ENCODE results near the gene MEIS2. TPM values are rescaled to one million over a fixed set of nuclear protein-coding genes. Genes with fewer than 3 reads are reported as not detected.

Gene MEIS2
- total RNA-seq, 1 donor from 2014 or later, result 13.0 TPM

DNA sequence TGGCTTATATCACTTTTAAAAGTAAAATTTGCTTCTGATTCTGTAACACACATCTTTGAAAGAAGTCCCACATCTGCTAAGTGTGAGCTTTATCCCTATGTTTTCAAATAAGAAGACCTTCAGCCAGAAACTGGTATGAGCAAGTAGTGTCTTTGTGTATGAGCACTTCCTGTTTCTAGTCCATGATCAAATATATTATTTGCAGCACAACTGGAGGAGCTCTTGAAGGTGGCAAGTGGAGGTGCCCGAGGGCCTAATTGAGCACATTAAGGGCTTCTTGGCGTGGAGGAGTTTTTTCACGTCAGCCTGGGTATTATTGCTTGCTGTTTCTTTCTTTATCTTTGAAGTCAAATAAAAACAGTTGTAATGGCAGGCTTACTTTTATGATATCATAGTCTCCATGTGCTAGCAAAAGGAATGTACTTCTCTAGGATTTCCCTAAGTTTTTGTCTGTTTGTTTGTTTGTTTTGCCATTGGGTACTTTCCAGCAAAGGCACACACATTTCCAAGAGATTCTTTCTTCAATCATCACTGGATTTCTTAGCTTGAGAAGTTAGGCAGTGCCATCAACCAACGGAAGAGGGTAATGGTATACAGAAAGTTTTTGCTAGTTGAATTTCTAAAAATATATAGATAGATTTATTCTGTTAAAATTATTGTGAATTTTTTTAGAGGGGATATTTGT lies 68.1 kb downstream of the MEIS2 start:
- H3K9me3 Mint-ChIP-seq (ENCODE audit: unreplicated experiment), result no peaks in the 10 kb centered on the region
- TF ChIP-seq, protein P1, sequence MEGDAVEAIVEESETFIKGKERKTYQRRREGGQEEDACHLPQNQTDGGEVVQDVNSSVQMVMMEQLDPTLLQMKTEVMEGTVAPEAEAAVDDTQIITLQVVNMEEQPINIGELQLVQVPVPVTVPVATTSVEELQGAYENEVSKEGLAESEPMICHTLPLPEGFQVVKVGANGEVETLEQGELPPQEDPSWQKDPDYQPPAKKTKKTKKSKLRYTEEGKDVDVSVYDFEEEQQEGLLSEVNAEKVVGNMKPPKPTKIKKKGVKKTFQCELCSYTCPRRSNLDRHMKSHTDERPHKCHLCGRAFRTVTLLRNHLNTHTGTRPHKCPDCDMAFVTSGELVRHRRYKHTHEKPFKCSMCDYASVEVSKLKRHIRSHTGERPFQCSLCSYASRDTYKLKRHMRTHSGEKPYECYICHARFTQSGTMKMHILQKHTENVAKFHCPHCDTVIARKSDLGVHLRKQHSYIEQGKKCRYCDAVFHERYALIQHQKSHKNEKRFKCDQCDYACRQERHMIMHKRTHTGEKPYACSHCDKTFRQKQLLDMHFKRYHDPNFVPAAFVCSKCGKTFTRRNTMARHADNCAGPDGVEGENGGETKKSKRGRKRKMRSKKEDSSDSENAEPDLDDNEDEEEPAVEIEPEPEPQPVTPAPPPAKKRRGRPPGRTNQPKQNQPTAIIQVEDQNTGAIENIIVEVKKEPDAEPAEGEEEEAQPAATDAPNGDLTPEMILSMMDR (IDR thresholded peaks at IDR 0.05; ENCODE audit: unreplicated experiment), result no peak
- H3K4me3 Mint-ChIP-seq (ENCODE audit: unreplicated experiment), result no peak overlapping the region
- peaks cover 6% of the 10 kb centered on the region for H3K27me3 Mint-ChIP-seq (ENCODE audit: unreplicated experiment)
- DNase-seq (ENCODE audit: low spot score), result no peak
- no peaks in the 10 kb centered on the region for H3K36me3 Mint-ChIP-seq (ENCODE audit: low read depth, unreplicated experiment)
- H3K27ac Mint-ChIP-seq (ENCODE audit: unreplicated experiment), result no peak overlapping the region
- no peaks in the 10 kb centered on the region for H3K4me1 Mint-ChIP-seq (ENCODE audit: unreplicated experiment)

DNA sequence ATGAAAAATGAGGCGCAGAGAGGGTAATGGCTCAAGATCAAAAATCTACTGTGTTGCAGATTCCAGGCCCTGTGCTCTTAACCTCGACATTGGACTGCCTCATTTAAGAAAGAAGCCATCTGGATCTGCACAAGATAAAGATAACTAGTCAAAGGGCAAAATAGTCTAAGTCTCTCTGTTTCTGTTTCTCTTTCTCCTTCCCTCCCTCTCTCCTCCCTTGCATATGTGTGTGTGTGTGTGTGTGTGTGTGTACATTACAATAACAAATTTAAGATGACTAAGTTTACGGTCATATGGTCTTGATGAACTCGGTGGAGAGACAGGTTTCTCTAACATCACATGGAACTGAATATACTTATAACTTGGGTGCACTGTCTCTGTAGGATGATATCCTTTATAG lies 69.2 kb downstream of the MEIS2 start:
- H3K27me3 Mint-ChIP-seq (ENCODE audit: unreplicated experiment), result peaks cover 6% of the 10 kb centered on the region
- no peak overlapping the region for H3K4me3 Mint-ChIP-seq (ENCODE audit: unreplicated experiment)
- H3K27ac Mint-ChIP-seq (ENCODE audit: unreplicated experiment), result no peak overlapping the region
- no peaks in the 10 kb centered on the region for H3K4me1 Mint-ChIP-seq (ENCODE audit: unreplicated experiment)
- TF ChIP-seq, protein P1 (IDR thresholded peaks at IDR 0.05; ENCODE audit: unreplicated experiment), result no peak
- no peaks in the 10 kb centered on the region for H3K9me3 Mint-ChIP-seq (ENCODE audit: unreplicated experiment)
- H3K36me3 Mint-ChIP-seq (ENCODE audit: low read depth, unreplicated experiment), result no peaks in the 10 kb centered on the region
- DNase-seq (ENCODE audit: low spot score), result no peak

DNA sequence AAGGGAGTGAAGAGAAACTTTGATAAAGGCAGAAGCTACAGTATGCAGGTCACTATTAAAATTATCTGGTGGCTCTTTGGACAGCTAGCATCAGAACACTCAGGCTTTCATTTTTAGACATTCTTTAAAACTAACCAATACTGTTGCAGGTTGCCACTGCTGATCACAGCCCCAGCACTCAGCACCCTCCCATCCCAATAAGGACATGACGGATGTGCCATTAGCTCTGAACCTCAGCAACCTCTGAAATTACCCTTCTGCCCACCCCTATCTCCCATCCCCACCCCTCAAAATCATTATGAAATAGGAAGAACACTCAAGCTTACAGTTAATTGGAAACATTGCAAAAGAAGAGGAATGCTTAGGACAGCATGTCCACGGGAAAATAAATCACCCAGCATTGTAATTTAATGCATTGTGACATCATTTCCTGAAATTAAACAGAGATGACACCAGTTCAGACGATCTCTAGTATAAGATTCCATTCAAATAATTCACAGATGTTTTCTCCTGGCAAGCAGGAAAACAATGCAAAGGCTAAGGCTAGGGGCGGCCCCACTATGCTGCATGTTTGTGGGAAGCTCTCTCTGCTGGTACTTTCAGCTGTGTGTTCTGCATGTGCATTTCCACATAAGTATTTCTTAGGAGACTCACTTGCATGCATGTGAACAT lies 71.6 kb downstream of the MEIS2 start:
- no peak overlapping the region for H3K4me3 Mint-ChIP-seq (ENCODE audit: unreplicated experiment)
- no peak overlapping the region for H3K27ac Mint-ChIP-seq (ENCODE audit: unreplicated experiment)
- no peaks in the 10 kb centered on the region for H3K9me3 Mint-ChIP-seq (ENCODE audit: unreplicated experiment)
- H3K4me1 Mint-ChIP-seq (ENCODE audit: unreplicated experiment), result no peaks in the 10 kb centered on the region
- DNase-seq (ENCODE audit: low spot score), result no peak
- H3K27me3 Mint-ChIP-seq (ENCODE audit: unreplicated experiment), result peaks cover 5% of the 10 kb centered on the region
- TF ChIP-seq, protein P1 (IDR thresholded peaks at IDR 0.05; ENCODE audit: unreplicated experiment), result no peak
- H3K36me3 Mint-ChIP-seq (ENCODE audit: low read depth, unreplicated experiment), result no peaks in the 10 kb centered on the region

DNA sequence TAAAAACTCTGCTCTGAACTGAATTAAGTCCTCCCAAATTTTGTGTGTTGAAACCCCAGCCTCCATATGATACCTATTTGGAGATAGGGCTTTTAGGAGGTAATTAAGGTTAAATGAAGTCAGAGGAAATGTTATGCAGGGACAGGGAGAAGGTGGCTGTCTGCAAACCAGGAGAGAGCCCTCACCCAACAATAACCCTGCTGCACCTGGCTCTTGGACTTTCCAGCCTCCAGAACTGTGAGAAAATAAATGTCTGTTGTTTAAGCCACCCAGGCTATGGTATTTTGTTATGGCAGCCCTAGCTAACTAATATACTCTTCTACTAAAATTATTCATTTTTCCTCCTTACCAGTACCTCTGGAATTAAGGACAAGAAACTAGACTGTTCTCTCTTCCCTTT lies 79.5 kb downstream of the MEIS2 start:
- Mint-ChIP-seq H3K36me3 (ENCODE audit: low read depth, unreplicated experiment) (no peaks in the 10 kb centered on the region), H3K4me3 (ENCODE audit: unreplicated experiment) (no peak overlapping the region), H3K27me3 (ENCODE audit: unreplicated experiment) (peaks cover 1% of the 10 kb centered on the region), H3K4me1 (ENCODE audit: unreplicated experiment) (no peaks in the 10 kb centered on the region), H3K9me3 (ENCODE audit: unreplicated experiment) (no peaks in the 10 kb centered on the region), H3K27ac (ENCODE audit: unreplicated experiment) (no peak overlapping the region)
- TF ChIP-seq, protein P1 (IDR thresholded peaks at IDR 0.05; ENCODE audit: unreplicated experiment), result no peak
- no peak for DNase-seq (ENCODE audit: low spot score)
